Activated T-helper 1 cell treated with anti-CD3 and anti-CD28 coated beads, Interleukin-2, amount 50 U/mL, for 16 hours (primary cell): Measurements from ENCODE around the gene EIF5A.

Experiments
- DNase-seq, 2 donors: peaks; one replicate each; pipeline ENCODE4 v3.0.0-alpha.2; 2020; ENCODE audit warnings: low read depth in 1 of 2, low spot score in 1 of 2

The EIF5A gene

GRCh38 chr17:7284911-7285310 lies 22.5 kb upstream of the EIF5A start:
- DNase-seq: no peak

GRCh38 chr17:7285679-7286078 lies 21.7 kb upstream of the EIF5A start:
- DNase-seq: no peak

- DNase-seq: no peak
Measured at GRCh38 chr17:7289256-7290032, 18.0 kb upstream of the EIF5A start.

- no peak for DNase-seq
Measured at GRCh38 chr17:7290166-7290565, 17.3 kb upstream of the EIF5A start.

- DNase-seq: no peak
Measured at GRCh38 chr17:7290685-7291084, 16.7 kb upstream of the EIF5A start.

- no peak for DNase-seq
Measured at GRCh38 chr17:7292194-7292593, 15.2 kb upstream of the EIF5A start.

- no peak for DNase-seq
Measured at GRCh38 chr17:7292729-7293128, 14.7 kb upstream of the EIF5A start.

GRCh38 chr17:7293159-7293558 lies 14.3 kb upstream of the EIF5A start:
- DNase-seq: no peak

- DNase-seq: no peak
Measured at GRCh38 chr17:7293816-7294613, 13.4 kb upstream of the EIF5A start.

- DNase-seq: peak; percentile 35 to 61
Measured at GRCh38 chr17:7294614-7295153, 12.7 kb upstream of the EIF5A start, which contains the start of gene YBX2. YBX2 (minus strand) TSS chr17:7294639; CDS start chr17:7294500, 139 bp downstream.

- DNase-seq: no peak
Measured at GRCh38 chr17:7295230-7296180, 11.9 kb upstream of the EIF5A start.

GRCh38 chr17:7296189-7296861 lies 11.1 kb upstream of the EIF5A start:
- DNase-seq: peak in 1 of 2 donors; percentile 61

- DNase-seq: no peak
Measured at GRCh38 chr17:7304179-7304578, 3.2 kb upstream of the EIF5A start.

- DNase-seq: peak in 1 of 2 donors; percentile 43
Measured at GRCh38 chr17:7307686-7308624, 527 bp downstream of the EIF5A start.

- DNase-seq: peak; percentile 66 to 79
Measured at GRCh38 chr17:7308625-7309433, 1.4 kb downstream of the EIF5A start.

GRCh38 chr17:7309628-7310027 lies 2.2 kb downstream of the EIF5A start:
- no peak for DNase-seq

- DNase-seq: no peak
Measured at GRCh38 chr17:7311110-7311705, 3.8 kb downstream of the EIF5A start.
